H9 (cell line): ENCODE results near the gene TAF4. TPM values are rescaled to one million over a fixed set of nuclear protein-coding genes. Genes with fewer than 3 reads are reported as not detected.
A peak's percentile ranks its signal among the peaks of the same experiment; 100 is the strongest.

Experiments used
- DNase-seq: peaks from one replicate; pipeline ENCODE4 v3.0.0-alpha.2; 2017
- H2AFZ ChIP-seq: one replicate; pipeline ENCODE4 v1.6.1; 2013; ENCODE audit warnings: mild to moderate bottlenecking, low read length, control low read depth, moderate library complexity
- H2AK5ac ChIP-seq: 2 replicates; pipeline ENCODE4 v1.6.1; 2013; ENCODE audit warnings: low read length, control low read depth, mixed read lengths; ENCODE audit not compliant: insufficient read length
- H2BK120ac ChIP-seq: one replicate; pipeline ENCODE4 v1.6.1; 2013; ENCODE audit warnings: low read depth, mild to moderate bottlenecking, low read length, control low read depth, inconsistent platforms; ENCODE audit not compliant: poor library complexity, severe bottlenecking
- H2BK12ac ChIP-seq: 2 replicates; pipeline ENCODE4 v1.6.1; 2013; ENCODE audit warnings: low read length, control low read depth, mixed read lengths, low read depth; ENCODE audit not compliant: insufficient read length
- H2BK15ac ChIP-seq: 2 replicates; pipeline ENCODE4 v1.6.1; 2013; ENCODE audit warnings: low read depth, low read length, control low read depth
- H2BK20ac ChIP-seq: one replicate; pipeline ENCODE4 v1.6.1; 2013; ENCODE audit warnings: low read depth, mild to moderate bottlenecking, low read length, control low read depth, inconsistent platforms; ENCODE audit not compliant: poor library complexity, severe bottlenecking
- H2BK5ac ChIP-seq: 2 replicates; pipeline ENCODE4 v1.6.1; 2013; ENCODE audit warnings: low read length, control low read depth, mixed read lengths; ENCODE audit not compliant: insufficient read length
- H3K14ac ChIP-seq: 2 replicates; pipeline ENCODE4 v1.6.1; 2013; ENCODE audit warnings: low read length, control low read depth; ENCODE audit not compliant: insufficient read depth
- H3K18ac ChIP-seq: 2 replicates; pipeline ENCODE4 v1.6.1; 2013; ENCODE audit warnings: low read depth, mild to moderate bottlenecking, mixed read lengths, low read length, control low read depth; ENCODE audit not compliant: insufficient read length
- H3K23ac ChIP-seq: 2 replicates; pipeline ENCODE4 v1.6.1; 2013; ENCODE audit warnings: low read length, control low read depth, mixed read lengths, low read depth; ENCODE audit not compliant: insufficient read length
- H3K23me2 ChIP-seq: 2 replicates; pipeline ENCODE4 v1.6.1; 2013; ENCODE audit warnings: low read depth, mild to moderate bottlenecking, mixed read lengths, low read length, control low read depth; ENCODE audit not compliant: insufficient read length, poor library complexity, severe bottlenecking
- H3K27ac ChIP-seq: 2 replicates; pipeline ENCODE4 v1.5.1; 2013; ENCODE audit warnings: low read length, control low read depth, mixed read lengths, low read depth; ENCODE audit not compliant: insufficient read length
- H3K27me3 ChIP-seq: 2 replicates; pipeline ENCODE4 v1.6.1; 2013; ENCODE audit warnings: low read length, control low read depth, inconsistent platforms; ENCODE audit not compliant: insufficient read depth
- H3K4ac ChIP-seq: 2 replicates; pipeline ENCODE4 v1.6.1; 2013; ENCODE audit warnings: low read depth, mild to moderate bottlenecking, control low read depth, inconsistent platforms, low read length, moderate library complexity
- H3K4me1 ChIP-seq: 2 replicates; pipeline ENCODE4 v1.6.1; 2013; ENCODE audit warnings: low read length, control low read depth, inconsistent platforms; ENCODE audit not compliant: insufficient read depth
- H3K4me2 ChIP-seq: 2 replicates; pipeline ENCODE4 v1.6.1; 2013; ENCODE audit warnings: low read length, control low read depth, mixed read lengths; ENCODE audit not compliant: insufficient read length, insufficient read depth
- H3K56ac ChIP-seq: 2 replicates; pipeline ENCODE4 v1.6.1; 2013; ENCODE audit warnings: low read depth, mild to moderate bottlenecking, mixed read lengths, low read length, control low read depth; ENCODE audit not compliant: insufficient read length
- H3K79me1 ChIP-seq: 2 replicates; pipeline ENCODE4 v1.6.1; 2013; ENCODE audit warnings: low read depth, mild to moderate bottlenecking, moderate library complexity, low read length, control low read depth, inconsistent platforms; ENCODE audit not compliant: insufficient read depth, poor library complexity, severe bottlenecking
- H3K79me2 ChIP-seq: 2 replicates; pipeline ENCODE4 v1.6.1; 2013; ENCODE audit warnings: low read length, control low read depth, inconsistent platforms; ENCODE audit not compliant: insufficient read depth
- H3K9ac ChIP-seq: 2 replicates; pipeline ENCODE4 v1.6.1; 2013; ENCODE audit warnings: low read length, control low read depth, mixed read lengths; ENCODE audit not compliant: insufficient read length; ENCODE audit errors: extremely low read depth
- H3K9me3 ChIP-seq: one replicate; pipeline ENCODE4 v1.6.1; 2013; ENCODE audit warnings: low read depth, low read length, inconsistent platforms; ENCODE audit not compliant: control insufficient read depth
- H3T11ph ChIP-seq: one replicate; pipeline ENCODE4 v1.6.1; 2013; ENCODE audit warnings: mild to moderate bottlenecking, low read length, control low read depth, inconsistent platforms
- H4K20me1 ChIP-seq: one replicate; pipeline ENCODE4 v1.6.1; 2013; ENCODE audit not compliant: control insufficient read depth, insufficient read length, insufficient read depth
- H4K5ac ChIP-seq: 2 replicates; pipeline ENCODE4 v1.6.1; 2013; ENCODE audit warnings: low read depth, mild to moderate bottlenecking, mixed read lengths, low read length, control low read depth; ENCODE audit not compliant: insufficient read length
- H4K8ac ChIP-seq: replicated peaks from 2 replicates; pipeline ENCODE4 v1.6.1; 2013; ENCODE audit warnings: low read length, control low read depth, mixed read lengths, low read depth; ENCODE audit not compliant: insufficient read length
- H4K91ac ChIP-seq: 2 replicates; pipeline ENCODE4 v1.6.1; 2013; ENCODE audit warnings: low read depth, mild to moderate bottlenecking, moderate library complexity, mixed read lengths, low read length, control low read depth; ENCODE audit not compliant: insufficient read length
- H3K27ac Mint-ChIP-seq, 3 experiments: 2 replicates in 2 of 3; 3 replicates in 1 of 3; pipeline ENCODE4 v1.8.0; 2020 to 2021; ENCODE audit warnings: mixed read lengths in 3 of 3, mild to moderate bottlenecking in 1 of 3, moderate library complexity in 1 of 3
- H3K27me3 Mint-ChIP-seq: 2 replicates; pipeline ENCODE4 v1.8.0; 2021; ENCODE audit warnings: low read depth, mild to moderate bottlenecking, moderate library complexity, mixed read lengths
- H3K36me3 Mint-ChIP-seq, 3 experiments: 2 replicates in 2 of 3; 3 replicates in 1 of 3; pipeline ENCODE4 v1.8.0; 2020 to 2021; ENCODE audit warnings: low read depth in 3 of 3, mixed read lengths in 3 of 3; ENCODE audit not compliant: insufficient read depth in 1 of 3
- H3K4me1 Mint-ChIP-seq, 2 experiments: 2 replicates each; pipeline ENCODE4 v1.8.0; 2020; ENCODE audit warnings: mixed read lengths in 2 of 2
- H3K4me3 Mint-ChIP-seq, 2 experiments: 2 replicates in 1 of 2; 3 replicates in 1 of 2; pipeline ENCODE4 v1.8.0; 2020 to 2021; ENCODE audit warnings: mild to moderate bottlenecking in 2 of 2, mixed read lengths in 2 of 2, moderate library complexity in 1 of 2
- H3K9me3 Mint-ChIP-seq, 2 experiments: 2 replicates in 1 of 2; 3 replicates in 1 of 2; pipeline ENCODE4 v1.8.0; 2020; ENCODE audit warnings: mild to moderate bottlenecking in 2 of 2, mixed read lengths in 2 of 2, moderate library complexity in 1 of 2
- WGBS: extraction: QIAGEN DNeasy Blood & Tissue Kit; methylation state at CpG from one replicate; pipeline ENCODE4 v1.1.7; 2013; ENCODE audit warnings: missing lambda C conversion rate, low lambda C conversion rate, mixed read lengths; ENCODE audit not compliant: insufficient read length; ENCODE audit errors: extremely low coverage; 5-methylcytosine and 5-hydroxymethylcytosine counted together
- total RNA-seq: library from RNA; stranded (reverse); gene quantifications from 2 replicates; pipeline ENCODE4 v1.2.1, GENCODE V29; 2021
- TF ChIP-seq, protein P1 (sequence below): fragments of 200-600 bp; sonication (generic); conservative IDR thresholded peaks from 3 replicates; pipeline ENCODE4 v1.8.0; 2021; ENCODE audit warnings: antibody characterized with exemption, mild to moderate bottlenecking

TAF4 gene
- total RNA-seq, 1 experiment from 2014 or later = 30.8 TPM

DNA sequence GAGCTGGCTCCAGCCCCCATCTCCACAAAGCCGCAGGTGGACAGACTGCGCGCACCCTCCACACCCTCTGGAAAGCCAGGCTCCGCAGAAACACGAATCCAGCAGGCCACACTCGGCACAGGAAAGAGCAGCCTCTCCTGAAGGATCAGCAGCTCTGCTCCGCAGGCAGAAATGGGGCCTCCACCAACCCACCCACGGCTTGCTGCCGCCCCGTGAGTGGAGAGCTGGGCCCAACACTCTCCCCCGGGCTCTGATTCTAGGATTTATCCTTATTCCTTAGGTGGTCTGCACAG, 39.2 kb downstream of the TAF4 start:
- H3K18ac ChIP-seq = no peak overlapping the region
- H3K9me3 ChIP-seq = no peaks in the 10 kb centered on the region
- no peaks in the 10 kb centered on the region for H3K23me2 ChIP-seq
- no peak overlapping the region for H2BK15ac ChIP-seq
- H4K8ac ChIP-seq = no peak overlapping the region
- H3K9ac ChIP-seq = no peak overlapping the region
- Mint-ChIP-seq H3K4me3 (no peak overlapping the region; a peak in 1 of 5 replicates), H3K36me3 (peaks cover 0 to 3% (median 0%) of the 10 kb centered on the region in 3 experiments; a peak in 2 of 7 replicates), H3K9me3 (no peaks in the 10 kb centered on the region), H3K4me1 (peaks cover 49 to 51% of the 10 kb centered on the region in 2 experiments), H3K27me3 (no peaks in the 10 kb centered on the region; the same call in 1 of the 2 replicates), H3K27ac (peak overlapping the region; percentile 1 to 53 (median 45); a peak in 4 of 7 replicates)
- no peak overlapping the region for H3K4me2 ChIP-seq
- no peak overlapping the region for H2BK5ac ChIP-seq
- no peak for DNase-seq
- H3K27me3 ChIP-seq = no peaks in the 10 kb centered on the region
- H2BK120ac ChIP-seq = no peak overlapping the region
- H3K56ac ChIP-seq = no peak overlapping the region
- TF ChIP-seq, protein P1, sequence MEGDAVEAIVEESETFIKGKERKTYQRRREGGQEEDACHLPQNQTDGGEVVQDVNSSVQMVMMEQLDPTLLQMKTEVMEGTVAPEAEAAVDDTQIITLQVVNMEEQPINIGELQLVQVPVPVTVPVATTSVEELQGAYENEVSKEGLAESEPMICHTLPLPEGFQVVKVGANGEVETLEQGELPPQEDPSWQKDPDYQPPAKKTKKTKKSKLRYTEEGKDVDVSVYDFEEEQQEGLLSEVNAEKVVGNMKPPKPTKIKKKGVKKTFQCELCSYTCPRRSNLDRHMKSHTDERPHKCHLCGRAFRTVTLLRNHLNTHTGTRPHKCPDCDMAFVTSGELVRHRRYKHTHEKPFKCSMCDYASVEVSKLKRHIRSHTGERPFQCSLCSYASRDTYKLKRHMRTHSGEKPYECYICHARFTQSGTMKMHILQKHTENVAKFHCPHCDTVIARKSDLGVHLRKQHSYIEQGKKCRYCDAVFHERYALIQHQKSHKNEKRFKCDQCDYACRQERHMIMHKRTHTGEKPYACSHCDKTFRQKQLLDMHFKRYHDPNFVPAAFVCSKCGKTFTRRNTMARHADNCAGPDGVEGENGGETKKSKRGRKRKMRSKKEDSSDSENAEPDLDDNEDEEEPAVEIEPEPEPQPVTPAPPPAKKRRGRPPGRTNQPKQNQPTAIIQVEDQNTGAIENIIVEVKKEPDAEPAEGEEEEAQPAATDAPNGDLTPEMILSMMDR = no peak
- no peaks in the 10 kb centered on the region for H3K79me1 ChIP-seq
- no peak overlapping the region for H2BK20ac ChIP-seq
- no peak overlapping the region for H4K91ac ChIP-seq
- no peak overlapping the region for H2BK12ac ChIP-seq
- no peak overlapping the region for H2AFZ ChIP-seq
- H3K23ac ChIP-seq = no peak overlapping the region
- H3K27ac ChIP-seq = no peak overlapping the region
- no peak overlapping the region for H3T11ph ChIP-seq
- no peaks in the 10 kb centered on the region for H4K20me1 ChIP-seq
- H2AK5ac ChIP-seq = no peak overlapping the region
- no CpG with 5 or more reads among the region's 11 CpGs for WGBS
- H4K5ac ChIP-seq = no peak overlapping the region
- H3K79me2 ChIP-seq = peaks cover 43% of the 10 kb centered on the region; the same call in 1 of the 2 replicates
- no peak overlapping the region for H3K14ac ChIP-seq
- no peak overlapping the region for H3K4ac ChIP-seq
- H3K4me1 ChIP-seq = 0 out of 2 replicates have a peak, but pooled peaks cover 3% of the 10 kb centered on the region
